Renal pelvis (tissue), 12 donors: ENCODE results near the gene IL5RA. TPM values are rescaled to one million over a fixed set of nuclear protein-coding genes. Genes with fewer than 3 reads are reported as not detected.

Experiments used
- DNase-seq: peaks from one replicate; pipeline ENCODE4 v3.0.0-alpha.2; 2013
- long read RNA-seq, 16 experiments: transcript quantifications; one replicate each; lab custom pipeline, GENCODE V29; 2026
- polyA plus RNA-seq, 3 donors: library from polyadenylated mRNA; unstranded; fragments of 120-200 nt; gene quantifications; one replicate each; pipeline ENCODE4 v1.2.1, GENCODE V29; 2013; ENCODE audit not compliant: insufficient read length in 3 of 3

The IL5RA gene, protein sequence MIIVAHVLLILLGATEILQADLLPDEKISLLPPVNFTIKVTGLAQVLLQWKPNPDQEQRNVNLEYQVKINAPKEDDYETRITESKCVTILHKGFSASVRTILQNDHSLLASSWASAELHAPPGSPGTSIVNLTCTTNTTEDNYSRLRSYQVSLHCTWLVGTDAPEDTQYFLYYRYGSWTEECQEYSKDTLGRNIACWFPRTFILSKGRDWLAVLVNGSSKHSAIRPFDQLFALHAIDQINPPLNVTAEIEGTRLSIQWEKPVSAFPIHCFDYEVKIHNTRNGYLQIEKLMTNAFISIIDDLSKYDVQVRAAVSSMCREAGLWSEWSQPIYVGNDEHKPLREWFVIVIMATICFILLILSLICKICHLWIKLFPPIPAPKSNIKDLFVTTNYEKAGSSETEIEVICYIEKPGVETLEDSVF
- polyA plus RNA-seq, result 1 to 10 TPM in 1 of 3 donors, under 1 TPM in 2; 0.48 to 1.0 (median 0.50) TPM
- long read RNA-seq, donor 1, result 0 reads
- long read RNA-seq, donor 2, result 0 reads
- long read RNA-seq, donor 3, partial matches to known transcripts, result 0 of 1 reads
- long read RNA-seq, donor 3, other reads (novel, unspliced or antisense), result 0 of 1 reads
- long read RNA-seq, donor 4, result 0 reads
- long read RNA-seq, donor 5, partial matches to known transcripts, result 0 of 5 reads
- long read RNA-seq, donor 5, other reads (novel, unspliced or antisense), result 5 of 5 reads
- long read RNA-seq, donor 6, partial matches to known transcripts, result 33 of 40 reads
- long read RNA-seq, donor 6, other reads (novel, unspliced or antisense), result 7 of 40 reads
- long read RNA-seq, donor 7, result 0 reads
- long read RNA-seq, donor 8, result 0 reads
- long read RNA-seq, donor 9, result 0 reads
- long read RNA-seq, donor 10, result 0 reads
- long read RNA-seq, donor 11, result 0 reads
- long read RNA-seq, donor 12, result 0 reads
- long read RNA-seq, donor 13, partial matches to known transcripts, result 0 of 1 reads
- long read RNA-seq, donor 13, other reads (novel, unspliced or antisense), result 0 of 1 reads
- long read RNA-seq, donor 14, result 0 reads
- long read RNA-seq, donor 15, result 0 reads
- long read RNA-seq, donor 16, result 0 reads

GRCh38 chr3:3110299-3110630 is at the start of gene IL5RA:
TSS of gene IL5RA (minus strand) at chr3:3110374. CDS start at chr3:3104984, 5,390 bp downstream.
- peak; percentile 72 for DNase-seq

- no peak for DNase-seq
Measured at GRCh38 chr3:3157484-3157883, 47.3 kb upstream of the IL5RA start.

GRCh38 chr3:3154879-3155610 is 44.9 kb upstream of the IL5RA start:
- no peak for DNase-seq

DNA sequence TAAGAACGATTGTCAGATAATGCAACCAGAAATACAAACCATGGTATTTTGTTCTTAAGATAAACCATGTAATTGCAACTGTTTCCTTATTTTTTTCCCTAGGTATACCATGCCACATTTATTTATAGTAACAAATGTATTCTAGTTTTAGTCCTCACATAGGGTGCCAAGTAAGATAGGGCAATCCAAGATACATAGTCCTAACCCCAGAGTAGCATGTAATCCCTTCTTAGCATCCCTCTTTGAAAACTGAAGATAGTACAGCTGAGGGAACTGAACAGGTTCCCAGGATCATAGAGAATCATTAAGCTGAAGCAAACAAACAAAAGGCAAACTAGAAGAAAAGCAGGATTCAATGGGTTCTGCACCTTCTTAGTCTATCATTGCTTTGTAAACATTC is 41.3 kb upstream of the IL5RA start:
- no peak for DNase-seq

GRCh38 chr3:3149560-3149959 is 39.4 kb upstream of the IL5RA start:
- no peak for DNase-seq

DNA sequence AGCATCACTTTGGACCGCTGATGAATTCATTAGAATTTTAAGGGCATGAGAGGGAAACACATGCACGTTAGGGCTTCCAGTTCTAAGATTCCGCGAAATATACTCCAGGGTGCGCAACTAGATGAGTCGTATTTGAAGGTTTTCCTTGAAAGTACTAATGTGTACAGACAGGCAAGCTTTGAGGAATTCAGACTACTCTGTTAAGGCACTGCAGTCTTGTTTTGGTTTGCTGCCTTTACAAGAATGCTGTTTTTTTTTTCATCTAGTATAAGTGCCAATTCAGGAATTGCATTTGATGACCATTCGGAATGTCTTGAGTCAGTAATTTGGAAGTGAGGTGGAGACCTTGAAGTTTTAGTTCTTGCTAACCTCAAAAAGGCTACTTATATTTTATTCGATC is 35.7 kb upstream of the IL5RA start:
- no peak for DNase-seq

GRCh38 chr3:3141939-3142338 is 31.8 kb upstream of the IL5RA start:
- no peak for DNase-seq

DNA sequence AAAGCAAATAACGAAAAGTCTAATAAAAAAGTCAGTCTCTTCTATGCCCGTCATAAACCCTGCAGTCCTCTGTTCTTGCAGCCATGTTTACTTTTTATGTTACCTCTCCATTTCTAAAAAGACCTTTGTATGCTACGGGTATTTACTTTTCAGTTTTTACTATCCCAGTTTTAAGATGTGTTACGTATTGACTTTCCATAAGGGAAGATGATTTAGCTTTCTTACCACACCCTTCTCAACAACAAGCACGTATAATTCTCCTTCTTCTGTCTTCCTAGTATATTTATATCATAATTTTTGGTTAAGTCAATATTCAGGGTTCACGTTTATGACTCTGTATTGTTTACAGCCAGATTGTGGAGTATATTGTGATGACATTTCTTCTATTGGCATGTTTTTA is 27.4 kb upstream of the IL5RA start:
- no peak for DNase-seq

GRCh38 chr3:3134750-3135448 is 24.7 kb upstream of the IL5RA start:
- DNase-seq, result no peak

DNA sequence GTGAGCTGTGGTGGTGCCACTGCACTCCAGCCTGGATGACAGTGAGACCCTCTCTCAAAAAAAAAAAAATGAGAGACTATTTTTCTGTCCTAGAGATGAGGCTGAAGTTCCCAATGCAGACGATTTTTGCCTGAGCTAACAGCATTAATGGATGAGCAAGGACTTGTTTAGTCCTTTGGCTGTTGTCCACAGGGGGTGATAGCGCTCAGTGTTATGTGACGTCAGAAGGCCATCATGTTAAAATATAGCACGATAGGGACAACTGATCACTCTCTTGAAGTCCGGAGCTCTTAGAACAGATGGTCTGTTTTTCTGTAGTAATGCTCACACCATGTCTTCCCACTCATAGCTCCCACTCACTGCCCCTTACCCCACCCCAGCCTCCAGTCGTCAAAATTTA is 23.3 kb upstream of the IL5RA start:
- no peak for DNase-seq

GRCh38 chr3:3129579-3129978 is 19.4 kb upstream of the IL5RA start:
- no peak for DNase-seq

GRCh38 chr3:3127432-3128010 is 17.3 kb upstream of the IL5RA start:
- DNase-seq, result no peak

- DNase-seq, result peak; percentile 94
Measured at GRCh38 chr3:3126477-3127431, 16.6 kb upstream of the IL5RA start, which contains the start of gene TRNT1. TSS of gene TRNT1 (plus strand) at chr3:3126940. CDS start at chr3:3129041, 2,101 bp downstream.

- DNase-seq, result no peak
Measured at GRCh38 chr3:3125977-3126376, 15.8 kb upstream of the IL5RA start.

DNA sequence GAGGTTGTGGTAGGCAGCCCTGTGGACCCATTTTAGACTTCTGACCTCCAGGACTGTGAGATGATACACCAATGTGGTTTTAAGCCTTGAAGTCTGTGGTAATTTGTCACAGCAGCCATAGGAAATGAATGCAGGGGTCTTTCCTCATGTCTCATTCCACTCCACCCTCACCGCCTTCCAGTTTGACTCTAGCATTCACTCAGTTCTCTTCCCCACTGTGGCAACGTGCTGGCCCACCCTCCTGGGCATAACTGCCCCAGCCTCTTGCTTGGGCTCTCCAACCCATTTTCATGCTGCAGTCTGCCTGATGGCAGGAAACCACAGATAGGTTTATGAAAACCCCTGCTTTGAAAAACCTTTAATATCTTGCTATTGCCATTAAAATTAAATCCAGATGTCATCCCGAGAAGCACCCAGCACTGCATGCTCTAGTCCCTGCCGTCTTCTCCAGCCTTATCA is 9.2 kb upstream of the IL5RA start:
- no peak for DNase-seq

DNA sequence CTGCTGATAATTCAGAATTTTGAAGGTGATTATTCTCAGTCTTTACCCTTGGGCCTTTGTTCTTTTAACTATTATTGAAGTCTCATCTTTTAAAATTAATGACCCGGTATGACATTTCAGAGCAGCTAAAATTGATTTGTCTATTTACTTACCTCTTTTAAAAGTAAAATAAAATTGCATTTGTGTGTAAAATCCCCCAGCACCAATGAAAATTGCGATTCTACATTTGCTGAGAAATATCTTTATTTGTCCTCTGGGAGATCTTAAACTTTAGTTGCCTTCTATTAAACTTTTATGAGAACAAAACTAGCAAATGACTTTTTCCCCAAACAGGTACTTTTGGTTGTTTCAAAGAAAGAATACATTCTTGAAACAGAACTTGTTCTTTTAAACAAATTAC is 7.5 kb upstream of the IL5RA start:
- no peak for DNase-seq

- DNase-seq, result no peak
Measured at GRCh38 chr3:3113042-3113709, 3.0 kb upstream of the IL5RA start.

- DNase-seq, result no peak
Measured at GRCh38 chr3:3110749-3111361, 681 bp upstream of the IL5RA start.
